ENCODE data around the gene IDNK.

Gene IDNK

GRCh38 chr9:83630938-83631457 is 8.1 kb downstream of the IDNK start:
- no peak overlapping the region for H3K27ac ChIP-seq
- no peak for TF ChIP-seq CTCF (conservative IDR thresholded peaks at IDR 0.05; ENCODE audit: low read depth)
- ChIA-PET POLR2A (ENCODE audit: low non-redundant PET) (no interaction called here), CTCF (interaction anchor here (0.6 to 1.2 kb wide), 3 partner anchors 9 to 145 kb away, joined by 3 read pairs; no protein-coding TSS in a partner anchor)
- DNase-seq (ENCODE audit: low spot score): no peak

GRCh38 chr9:83633255-83633654 is 10.3 kb downstream of the IDNK start:
- ChIA-PET POLR2A (ENCODE audit: low non-redundant PET) (no interaction called here), CTCF (interaction anchor here (1.1 kb wide), 1 partner anchor 13 kb away, joined by 5 read pairs; no protein-coding TSS in a partner anchor)
- DNase-seq (ENCODE audit: low spot score): no peak
- no peak overlapping the region for H3K27ac ChIP-seq
- TF ChIP-seq CTCF (conservative IDR thresholded peaks at IDR 0.05; ENCODE audit: low read depth): no peak

- POLR2A ChIA-PET (ENCODE audit: low non-redundant PET): no interaction called here
- DNase-seq (ENCODE audit: low spot score): no peak
- TF ChIP-seq CTCF (conservative IDR thresholded peaks at IDR 0.05; ENCODE audit: low read depth): no peak
- CTCF ChIA-PET: no interaction called here
- no peak overlapping the region for H3K27ac ChIP-seq
These were observed 10.7 kb downstream of the IDNK start for GRCh38 chr9:83633676-83634075.

GRCh38 chr9:83636813-83637212 is 13.9 kb downstream of the IDNK start:
- no peak for DNase-seq (ENCODE audit: low spot score)
- ChIA-PET CTCF (interaction anchor here (0.6 to 1.3 kb wide), 4 partner anchors 12 to 319 kb away, joined by 3 to 6 read pairs (median 4); no protein-coding TSS in a partner anchor), POLR2A (ENCODE audit: low non-redundant PET) (no interaction called here)
- no peak for TF ChIP-seq CTCF (conservative IDR thresholded peaks at IDR 0.05; ENCODE audit: low read depth)
- H3K27ac ChIP-seq: no peak overlapping the region

GRCh38 chr9:83637389-83637788 is 14.4 kb downstream of the IDNK start:
- CTCF ChIA-PET: interaction anchor here (0.6 to 1.3 kb wide), 2 partner anchors 11 to 54 kb away, joined by 4 to 6 read pairs; no protein-coding TSS in a partner anchor
- no peak for TF ChIP-seq CTCF (conservative IDR thresholded peaks at IDR 0.05; ENCODE audit: low read depth)
- POLR2A ChIA-PET (ENCODE audit: low non-redundant PET): no interaction called here
- no peak for DNase-seq (ENCODE audit: low spot score)
- H3K27ac ChIP-seq: no peak overlapping the region

GRCh38 chr9:83639266-83639665 is 16.3 kb downstream of the IDNK start:
- no peak for DNase-seq (ENCODE audit: low spot score)
- H3K27ac ChIP-seq: no peak overlapping the region
- ChIA-PET CTCF (no interaction called here), POLR2A (ENCODE audit: low non-redundant PET) (no interaction called here)
- no peak for TF ChIP-seq CTCF (conservative IDR thresholded peaks at IDR 0.05; ENCODE audit: low read depth)
